Measurements from ENCODE around the gene E2F1.
"Not testable (repeated sequence)": the region's sequence is repeated elsewhere in the genome, so short reads cannot be mapped to it uniquely, and the experiment has no call there.

Gene E2F1

DNA sequence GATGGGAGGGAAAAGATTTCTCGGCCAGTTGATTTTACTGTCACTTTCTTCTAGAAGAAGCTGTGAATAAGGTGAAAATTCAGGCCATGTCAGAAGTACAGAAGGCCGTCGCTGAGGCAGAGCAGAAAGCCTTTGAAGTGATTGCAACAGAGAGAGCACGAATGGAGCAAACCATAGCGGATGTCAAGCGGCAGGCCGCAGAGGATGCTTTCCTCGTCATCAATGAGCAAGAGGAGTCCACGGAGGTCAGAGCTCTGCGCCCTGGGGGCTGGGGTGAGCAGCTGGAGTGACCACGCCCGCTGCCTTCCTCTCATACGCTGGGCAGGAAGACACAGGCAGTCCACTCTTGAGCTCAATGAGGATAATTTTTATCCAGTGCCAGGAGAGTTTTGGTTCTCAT, 45.9 kb downstream of the E2F1 start:
- H3K4me1 ChIP-seq (ENCODE audit: insufficient read depth, insufficient read length): no peaks in the 10 kb centered on the region
- TF ChIP-seq ZNF274 (IDR thresholded peaks at IDR 0.05; ENCODE audit: low read depth, low read length) (no peak), YY1 (IDR thresholded peaks at IDR 0.05; ENCODE audit: insufficient read depth, insufficient read length) (no peak), SUZ12 (IDR thresholded peaks at IDR 0.05; ENCODE audit: extremely low read depth, insufficient read depth, insufficient read length) (no peak)
- H3K4me3 ChIP-seq (ENCODE audit: insufficient read length, low read depth): no peak overlapping the region
- DNase-seq (ENCODE audit: low read depth, low spot score): no peak
- H3K36me3 ChIP-seq (ENCODE audit: insufficient read depth, insufficient read length, low read length): peaks cover 26% of the 10 kb centered on the region
- no peak overlapping the region for H3K9ac ChIP-seq (ENCODE audit: insufficient read length, low read depth)
- no peaks in the 10 kb centered on the region for H3K9me3 ChIP-seq (ENCODE audit: insufficient read depth, low read length)
- no peaks in the 10 kb centered on the region for H3K27me3 ChIP-seq (ENCODE audit: insufficient read depth, insufficient read length)

DNA sequence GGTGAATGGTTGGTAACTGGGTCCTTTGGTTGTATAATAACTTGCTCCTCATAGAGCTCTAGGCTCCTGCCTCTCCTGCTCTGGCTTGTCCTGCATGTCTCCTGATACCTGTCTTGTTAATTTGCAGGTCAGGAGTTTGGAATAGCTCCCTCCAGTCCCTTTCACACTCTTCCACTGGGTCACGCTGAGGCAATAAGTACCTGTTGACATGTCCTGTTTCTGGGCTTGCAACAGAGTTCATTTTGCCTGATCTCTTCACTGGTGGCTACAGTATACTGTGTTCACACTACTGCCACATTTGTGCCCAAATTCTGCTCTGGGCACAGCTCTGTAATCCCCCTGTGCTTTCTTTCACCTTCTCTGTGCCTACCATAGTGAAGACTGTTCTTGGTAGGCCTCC, 49.4 kb downstream of the E2F1 start:
- no peaks in the 10 kb centered on the region for H3K9me3 ChIP-seq (ENCODE audit: insufficient read depth, low read length)
- no peaks in the 10 kb centered on the region for H3K4me1 ChIP-seq (ENCODE audit: insufficient read depth, insufficient read length)
- no peak for DNase-seq (ENCODE audit: low read depth, low spot score)
- no peak overlapping the region for H3K9ac ChIP-seq (ENCODE audit: insufficient read length, low read depth)
- TF ChIP-seq ZNF274 (IDR thresholded peaks at IDR 0.05; ENCODE audit: low read depth, low read length) (no peak), SUZ12 (IDR thresholded peaks at IDR 0.05; ENCODE audit: extremely low read depth, insufficient read depth, insufficient read length) (no peak), YY1 (IDR thresholded peaks at IDR 0.05; ENCODE audit: insufficient read depth, insufficient read length) (no peak)
- H3K36me3 ChIP-seq (ENCODE audit: insufficient read depth, insufficient read length, low read length): peaks cover 15% of the 10 kb centered on the region
- H3K27me3 ChIP-seq (ENCODE audit: insufficient read depth, insufficient read length): no peaks in the 10 kb centered on the region
- no peak overlapping the region for H3K4me3 ChIP-seq (ENCODE audit: insufficient read length, low read depth)

DNA sequence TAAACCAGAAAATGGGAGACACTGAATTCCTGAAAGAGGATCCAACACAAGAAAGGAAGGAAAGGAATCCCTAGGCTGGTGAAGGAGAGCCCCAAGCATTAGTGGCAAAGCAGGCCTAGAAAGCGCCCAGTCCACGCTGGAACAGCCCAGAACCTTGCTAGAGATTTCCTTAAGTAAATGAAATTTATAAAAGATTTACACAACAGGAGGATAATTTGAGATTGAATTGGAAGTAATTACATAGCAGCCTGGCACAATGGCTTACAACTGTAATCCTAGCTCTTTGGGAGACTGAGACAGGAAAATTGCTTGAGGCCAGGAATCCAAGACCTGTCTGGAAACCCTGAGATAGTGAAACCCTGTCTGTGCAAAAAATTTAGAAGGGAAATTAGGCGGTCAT, 50.8 kb downstream of the E2F1 start:
- no peak overlapping the region for H3K4me3 ChIP-seq (ENCODE audit: insufficient read length, low read depth)
- no peaks in the 10 kb centered on the region for H3K4me1 ChIP-seq (ENCODE audit: insufficient read depth, insufficient read length)
- no peaks in the 10 kb centered on the region for H3K9me3 ChIP-seq (ENCODE audit: insufficient read depth, low read length)
- no peak for DNase-seq (ENCODE audit: low read depth, low spot score)
- TF ChIP-seq ZNF274 (IDR thresholded peaks at IDR 0.05; ENCODE audit: low read depth, low read length) (no peak), YY1 (IDR thresholded peaks at IDR 0.05; ENCODE audit: insufficient read depth, insufficient read length) (no peak), SUZ12 (IDR thresholded peaks at IDR 0.05; ENCODE audit: extremely low read depth, insufficient read depth, insufficient read length) (no peak)
- H3K27me3 ChIP-seq (ENCODE audit: insufficient read depth, insufficient read length): no peaks in the 10 kb centered on the region
- H3K36me3 ChIP-seq (ENCODE audit: insufficient read depth, insufficient read length, low read length): peaks cover 17% of the 10 kb centered on the region
- no peak overlapping the region for H3K9ac ChIP-seq (ENCODE audit: insufficient read length, low read depth)

DNA sequence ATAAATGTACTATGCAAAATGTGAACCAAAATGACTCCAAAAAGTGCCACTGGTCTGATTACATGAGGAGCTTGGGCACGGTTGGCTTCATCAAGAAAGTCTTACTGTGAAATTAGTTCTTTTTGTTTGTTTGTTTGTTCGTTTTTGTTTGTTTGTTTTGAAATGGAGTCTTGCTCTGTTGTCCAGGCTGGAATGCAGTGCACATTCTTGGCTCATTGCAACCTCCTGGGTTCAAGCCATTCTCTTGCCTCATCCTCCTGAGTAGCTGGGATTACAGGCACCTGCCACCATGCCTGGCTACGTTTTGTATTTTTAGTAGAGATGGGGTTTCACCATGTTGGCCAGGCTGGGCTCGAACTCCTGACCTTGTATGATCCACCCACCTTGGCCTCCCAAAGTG, 54.3 kb downstream of the E2F1 start:
- H3K4me1 ChIP-seq (ENCODE audit: insufficient read depth, insufficient read length); H3K27me3 ChIP-seq (ENCODE audit: insufficient read depth, insufficient read length); H3K4me3 ChIP-seq (ENCODE audit: insufficient read length, low read depth); H3K9me3 ChIP-seq (ENCODE audit: insufficient read depth, low read length); H3K9ac ChIP-seq (ENCODE audit: insufficient read length, low read depth); DNase-seq (ENCODE audit: low read depth, low spot score): not testable (repeated sequence)
- peaks cover 19% of the 10 kb centered on the region for H3K36me3 ChIP-seq (ENCODE audit: insufficient read depth, insufficient read length, low read length)

DNA sequence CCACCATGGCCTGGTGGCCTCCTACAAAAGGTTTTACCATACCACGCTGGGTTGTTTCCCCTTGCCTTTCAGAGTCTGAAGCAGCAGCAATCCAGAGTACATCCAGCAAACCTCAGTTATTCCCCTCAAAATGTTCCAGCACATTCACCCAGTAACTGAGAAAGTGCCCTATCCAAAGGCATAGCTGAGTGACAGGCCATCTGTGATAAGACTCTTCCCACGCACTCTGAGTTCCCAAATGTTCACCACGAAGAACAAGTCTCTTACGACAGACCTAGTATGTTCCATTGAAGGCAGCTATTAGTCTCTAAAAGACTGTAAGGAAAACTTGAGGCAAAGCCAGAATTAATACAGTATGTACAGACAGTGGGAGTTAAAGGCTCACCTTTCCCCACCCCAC, 55.7 kb downstream of the E2F1 start:
- no peak for DNase-seq (ENCODE audit: low read depth, low spot score)
- H3K9ac ChIP-seq (ENCODE audit: insufficient read length, low read depth): no peak overlapping the region
- H3K9me3 ChIP-seq (ENCODE audit: insufficient read depth, low read length): no peaks in the 10 kb centered on the region
- peaks cover 14% of the 10 kb centered on the region for H3K36me3 ChIP-seq (ENCODE audit: insufficient read depth, insufficient read length, low read length)
- no peaks in the 10 kb centered on the region for H3K27me3 ChIP-seq (ENCODE audit: insufficient read depth, insufficient read length)
- TF ChIP-seq SUZ12 (IDR thresholded peaks at IDR 0.05; ENCODE audit: extremely low read depth, insufficient read depth, insufficient read length): no peak
- TF ChIP-seq ZNF274 (IDR thresholded peaks at IDR 0.05; ENCODE audit: low read depth, low read length): no peak
- TF ChIP-seq YY1 (IDR thresholded peaks at IDR 0.05; ENCODE audit: insufficient read depth, insufficient read length): no peak
- no peak overlapping the region for H3K4me3 ChIP-seq (ENCODE audit: insufficient read length, low read depth)
- H3K4me1 ChIP-seq (ENCODE audit: insufficient read depth, insufficient read length): no peaks in the 10 kb centered on the region

DNA sequence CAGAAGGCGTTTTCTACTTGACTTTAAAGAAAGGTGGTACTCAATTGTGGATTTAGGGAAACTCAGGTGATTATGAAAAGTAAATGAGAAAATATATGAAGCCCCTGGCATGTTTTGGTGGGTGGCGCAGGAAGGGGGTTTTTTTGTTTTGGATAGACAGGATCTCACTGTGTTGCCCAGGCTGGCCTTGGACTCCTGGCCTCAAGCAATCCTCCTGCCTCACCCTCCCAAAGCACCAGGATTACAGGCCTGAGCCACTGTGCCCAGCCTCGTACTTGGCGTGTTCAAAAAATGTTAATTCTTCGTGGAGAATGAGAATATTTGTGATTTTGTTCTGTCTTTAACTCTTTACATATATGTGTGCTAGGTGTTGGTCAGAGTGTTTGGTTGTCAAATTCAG, 56.2 kb downstream of the E2F1 start:
- Histone ChIP-seq H3K27me3 (ENCODE audit: insufficient read depth, insufficient read length) (no peaks in the 10 kb centered on the region), H3K4me3 (ENCODE audit: insufficient read length, low read depth) (no peak overlapping the region), H3K9me3 (ENCODE audit: insufficient read depth, low read length) (no peaks in the 10 kb centered on the region), H3K36me3 (ENCODE audit: insufficient read depth, insufficient read length, low read length) (peaks cover 14% of the 10 kb centered on the region), H3K4me1 (ENCODE audit: insufficient read depth, insufficient read length) (no peaks in the 10 kb centered on the region), H3K9ac (ENCODE audit: insufficient read length, low read depth) (no peak overlapping the region)
- TF ChIP-seq SUZ12 (IDR thresholded peaks at IDR 0.05; ENCODE audit: extremely low read depth, insufficient read depth, insufficient read length) (no peak), ZNF274 (IDR thresholded peaks at IDR 0.05; ENCODE audit: low read depth, low read length) (no peak), YY1 (IDR thresholded peaks at IDR 0.05; ENCODE audit: insufficient read depth, insufficient read length) (no peak)
- DNase-seq (ENCODE audit: low read depth, low spot score): no peak

DNA sequence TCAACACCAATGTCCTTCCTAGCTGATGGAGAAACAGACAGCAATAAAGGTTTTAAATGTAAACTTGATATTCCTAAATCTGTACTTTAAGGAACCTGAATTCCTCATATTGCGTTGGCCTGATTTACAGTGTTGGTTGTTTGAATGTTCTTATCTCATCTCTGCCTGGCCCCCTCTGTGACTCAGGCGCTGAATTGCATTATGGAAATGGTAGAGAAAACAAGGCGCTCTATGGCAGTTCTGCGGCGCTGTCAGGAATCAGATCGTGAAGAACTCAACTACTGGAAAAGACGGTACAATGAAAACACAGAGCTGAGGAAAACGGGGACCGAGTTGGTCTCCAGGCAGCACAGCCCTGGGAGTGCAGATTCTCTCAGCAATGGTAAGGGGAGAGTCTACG, 56.7 kb downstream of the E2F1 start:
- H3K9me3 ChIP-seq (ENCODE audit: insufficient read depth, low read length): no peaks in the 10 kb centered on the region
- H3K4me1 ChIP-seq (ENCODE audit: insufficient read depth, insufficient read length): no peaks in the 10 kb centered on the region
- peaks cover 17% of the 10 kb centered on the region for H3K36me3 ChIP-seq (ENCODE audit: insufficient read depth, insufficient read length, low read length)
- no peaks in the 10 kb centered on the region for H3K27me3 ChIP-seq (ENCODE audit: insufficient read depth, insufficient read length)
- TF ChIP-seq SUZ12 (IDR thresholded peaks at IDR 0.05; ENCODE audit: extremely low read depth, insufficient read depth, insufficient read length) (no peak), YY1 (IDR thresholded peaks at IDR 0.05; ENCODE audit: insufficient read depth, insufficient read length) (no peak), ZNF274 (IDR thresholded peaks at IDR 0.05; ENCODE audit: low read depth, low read length) (no peak)
- H3K4me3 ChIP-seq (ENCODE audit: insufficient read length, low read depth): no peak overlapping the region
- no peak for DNase-seq (ENCODE audit: low read depth, low spot score)
- no peak overlapping the region for H3K9ac ChIP-seq (ENCODE audit: insufficient read length, low read depth)
